K562 (cell line): ENCODE measurements around the gene PHLDB3. TPM values are rescaled to one million over a fixed set of nuclear protein-coding genes. Genes with fewer than 3 reads are reported as not detected.

Experiments
- CCNT2 ChIP-seq: IDR thresholded peaks from 2 replicates; pipeline ENCODE4 v1.6.1; 2011; ENCODE audit warnings: borderline replicate concordance, low read depth, mild to moderate bottlenecking, moderate library complexity, mixed read lengths, low read length; ENCODE audit not compliant: insufficient read length; ENCODE audit errors: extremely low read depth
- ERF ChIP-seq: fragments of 450-650 bp; formaldehyde crosslinking; IDR thresholded peaks from 2 replicates; pipeline ENCODE4 v1.4.0; 2020; ENCODE audit warnings: mild to moderate bottlenecking, mixed read lengths
- HINFP ChIP-seq: fragments of 450-650 bp; conservative IDR thresholded peaks from 2 replicates; pipeline ENCODE4 v1.6.1; 2016; ENCODE audit warnings: missing genetic modification characterization, low read depth, mild to moderate bottlenecking, control low read depth, missing compliant biosample characterization
- HSF4 ChIP-seq: fragments of 250-450 bp; sonication (Bioruptor Pico); IDR thresholded peaks from 2 replicates; pipeline ENCODE4 v2.1.2; 2022; ENCODE audit warnings: mild to moderate bottlenecking, moderate library complexity, borderline replicate concordance
- ID3 ChIP-seq, 2 experiments: fragments of 250-450 bp in 1 of 2; fragments of 450-650 bp in 1 of 2; sonication (Bioruptor Pico) in 1 of 2; IDR thresholded peaks; 2 replicates each; pipeline versions ENCODE4 v1.6.1 to v1.8.0; 2016 to 2021; ENCODE audit warnings: mild to moderate bottlenecking in 2 of 2, moderate library complexity in 2 of 2, missing compliant biosample characterization in 1 of 2, missing genetic modification characterization in 1 of 2
- MAFK ChIP-seq: IDR thresholded peaks from 2 replicates; pipeline ENCODE4 v1.6.1; 2011; ENCODE audit warnings: low read length, improper control_type of control experiment
- MTF1 ChIP-seq: fragments of 250-450 bp; sonication (Bioruptor Pico); IDR thresholded peaks from 2 replicates; pipeline ENCODE4 v1.9.0; 2021; ENCODE audit warnings: moderate library complexity, mild to moderate bottlenecking, inconsistent platforms, borderline replicate concordance
- MYC ChIP-seq, 2 experiments: fragments of 250-450 bp in 1 of 2; sonication (Bioruptor Pico) in 1 of 2; IDR thresholded peaks; 2 replicates each; pipeline versions ENCODE4 v1.5.1 to v1.6.1; 2012 to 2021; ENCODE audit warnings: low read depth in 2 of 2, borderline replicate concordance in 1 of 2, improper control_type of control experiment in 1 of 2, low read length in 1 of 2, mild to moderate bottlenecking in 1 of 2, moderate library complexity in 1 of 2
- NCOA1 ChIP-seq: fragments of 450-650 bp; IDR thresholded peaks from 2 replicates; pipeline ENCODE4 v1.6.1; 2016; ENCODE audit warnings: low read depth
- RNF219 ChIP-seq: fragments of 250-450 bp; sonication (Bioruptor Pico); IDR thresholded peaks from 2 replicates; pipeline ENCODE4 v1.5.0; 2022; ENCODE audit warnings: mild to moderate bottlenecking
- STAG1 ChIP-seq: sonication (generic); formaldehyde crosslinking; IDR thresholded peaks from 2 replicates; pipeline ENCODE4 v1.5.0; 2020; ENCODE audit warnings: missing genetic modification reagents, borderline replicate concordance
- SUPT5H ChIP-seq: fragments of 450-650 bp; IDR thresholded peaks from 2 replicates; pipeline ENCODE4 v1.6.1; 2016
- TEAD1 ChIP-seq, 2 experiments: fragments of 450-650 bp in 1 of 2; sonication (generic) in 1 of 2; formaldehyde crosslinking; IDR thresholded peaks; 2 replicates each; pipeline versions ENCODE4 v1.4.0 to v1.8.0; 2020 to 2022; ENCODE audit warnings: mild to moderate bottlenecking in 2 of 2, missing genetic modification reagents in 1 of 2
- XRCC5 ChIP-seq: fragments of 200-400 bp; formaldehyde crosslinking; IDR thresholded peaks from 2 replicates; pipeline ENCODE4 v1.6.1; 2017; ENCODE audit warnings: low read depth, mild to moderate bottlenecking, low read length
- ZBTB11 ChIP-seq, 3 experiments: fragments of 200-800 bp in 1 of 3; fragments of 250-450 bp in 1 of 3; fragments of 450-650 bp in 1 of 3; sonication (Bioruptor Pico) in 1 of 3; sonication (Bioruptor generic) in 1 of 3; formaldehyde crosslinking in 1 of 3; IDR thresholded peaks; 2 replicates each; pipeline versions ENCODE4 v1.6.1 to v1.8.0; 2016 to 2022; ENCODE audit warnings: mild to moderate bottlenecking in 2 of 3, missing genetic modification characterization in 2 of 3, missing compliant biosample characterization in 1 of 3, moderate library complexity in 1 of 3
- ZEB2 ChIP-seq: fragments of 450-650 bp; IDR thresholded peaks from 2 replicates; pipeline ENCODE4 v1.6.1; 2016
- ZFX ChIP-seq: sonication (generic); formaldehyde crosslinking; IDR thresholded peaks from 2 replicates; pipeline ENCODE4 v1.8.0; 2022; ENCODE audit warnings: mild to moderate bottlenecking, missing genetic modification reagents, moderate library complexity
- ZNF197 ChIP-seq: fragments of 200-800 bp; sonication (Bioruptor generic); IDR thresholded peaks from 2 replicates; pipeline ENCODE4 v1.6.1; 2016; ENCODE audit warnings: low read depth, missing genetic modification characterization, missing compliant biosample characterization
- ZNF282 ChIP-seq: sonication (generic); formaldehyde crosslinking; IDR thresholded peaks from 2 replicates; pipeline ENCODE4 v1.8.1; 2023; ENCODE audit warnings: missing genetic modification reagents
- ZNF324 ChIP-seq: fragments of 250-450 bp; sonication (Bioruptor Pico); IDR thresholded peaks from 2 replicates; pipeline ENCODE4 v1.4.0; 2020; ENCODE audit warnings: mild to moderate bottlenecking
- polyA plus RNA-seq, 8 experiments: library from polyadenylated mRNA; depleted of rRNA in 4 of 8; stranded (reverse) in 5 of 8; unstranded in 3 of 8; fragments of >200 nt; fragmentation: Nextera tagmentation in 2 of 8; fragmentation: Illumina TruSeq in 1 of 8; extraction: Ambion mirVana in 2 of 8; extraction: Trizol in 1 of 8; gene quantifications; 2 replicates each; pipeline versions ENCODE4 v1.2.1 to v1.2.3, GENCODE V29; 2011 to 2014; ENCODE audit warnings: inconsistent platforms in 1 of 8, missing spikeins in 1 of 8
- total RNA-seq, 7 experiments: library from RNA; depleted of rRNA in 6 of 7; stranded (reverse); fragments of >200 nt in 6 of 7; fragmentation: Illumina TruSeq in 2 of 7; extraction: Trizol in 2 of 7; gene quantifications; 2 replicates each; pipeline versions ENCODE4 v1.2.1 to v1.2.3, GENCODE V29; 2011 to 2021; ENCODE audit warnings: low replicate concordance in 1 of 7

The PHLDB3 gene
- total and polyA plus RNA-seq, 9 of the 15 experiments (the other 6 are each of a cell fraction or from before 2014, with no cell fraction given): 0.04 to 23.5 (median 3.9) TPM

- TF ChIP-seq ZFX (CRISPR knock-in tag) (0 out of 2 replicates have a peak, but pooled peaks have one; percentile 33), ID3 (CRISPR knock-in tag; IDR thresholded peaks at IDR 0.05) (no peak), ID3 (tag; IDR thresholded peaks at IDR 0.05) (peak; percentile 51), NCOA1 (no peak), XRCC5 (no peak), MYC (IDR thresholded peaks at IDR 0.05; ENCODE audit: low read depth, low read length) (peak; percentile 50; the same call in 1 of the 2 replicates), MYC (CRISPR knock-in tag; IDR thresholded peaks at IDR 0.05; ENCODE audit: borderline replicate concordance, low read depth) (no peak), HSF4 (CRISPR knock-in tag) (no peak), ZBTB11 (CRISPR knock-in tag; IDR thresholded peaks at IDR 0.05) (no peak; a peak in 1 of 6 replicates), ERF (CRISPR knock-in tag) (0 out of 2 replicates have a peak, but pooled peaks have one; percentile 9), ZEB2 (no peak), MTF1 (CRISPR knock-in tag) (no peak), SUPT5H (peak; percentile 51), STAG1 (no peak), MAFK (no peak), TEAD1 (CRISPR knock-in tag; IDR thresholded peaks at IDR 0.05) (no peak), ZNF282 (CRISPR knock-in tag) (no peak), HINFP (tag) (no peak), ZNF324 (CRISPR knock-in tag) (no peak), RNF219 (CRISPR knock-in tag) (no peak), ZNF197 (CRISPR knock-in tag) (no peak), CCNT2 (peak; percentile 89)
Observed at GRCh38 chr19:43532962-43533545, 28.5 kb upstream of the PHLDB3 start, which contains the start of gene ZNF575 (continued).
